Natural killer cell (primary cell): ENCODE data around the gene OR14A16. TPM values are rescaled to one million over a fixed set of nuclear protein-coding genes. Genes with fewer than 3 reads are reported as not detected.

Source experiments
- ATAC-seq, 3 donors: fragments of 150-1000 bp in 2 of 3; fragments of 200-7000 bp in 1 of 3; cut with Tn5 transposase; 1 replicate in 1 of 3; 2 replicates in 2 of 3; pipeline ENCODE4 v1.10.0; 2021; ENCODE audit warnings: mild to moderate bottlenecking in 2 of 3, moderate library complexity in 2 of 3
- DNase-seq, 2 donors: peaks; one replicate each; pipeline versions ENCODE4 v3.0.0 to v3.0.0-alpha.2; 2013 to 2021; ENCODE audit warnings: mixed read lengths in 1 of 2
- H3K27ac ChIP-seq: one replicate; pipeline ENCODE4 v1.5.1; 2013; ENCODE audit warnings: mild to moderate bottlenecking, low read length
- H3K27me3 ChIP-seq: one replicate; pipeline ENCODE4 v1.6.1; 2013; ENCODE audit warnings: low read length; ENCODE audit not compliant: control insufficient read depth, insufficient read depth
- H3K36me3 ChIP-seq: one replicate; pipeline ENCODE4 v1.6.1; 2013; ENCODE audit warnings: low read length; ENCODE audit not compliant: control insufficient read depth, insufficient read depth
- H3K4me1 ChIP-seq: one replicate; pipeline ENCODE4 v1.6.1; 2013; ENCODE audit warnings: low read length; ENCODE audit not compliant: control insufficient read depth, insufficient read depth
- H3K4me3 ChIP-seq: one replicate; pipeline ENCODE4 v1.5.1; 2013; ENCODE audit warnings: low read length
- H3K9me3 ChIP-seq: one replicate; pipeline ENCODE4 v1.6.1; 2013; ENCODE audit warnings: low read length; ENCODE audit not compliant: control insufficient read depth, insufficient read depth
- H3K27ac Mint-ChIP-seq, 2 donors: one replicate each; pipeline ENCODE4 v1.8.0; 2022; ENCODE audit warnings: mild to moderate bottlenecking in 2 of 2, mixed read lengths in 2 of 2, moderate library complexity in 1 of 2
- H3K27me3 Mint-ChIP-seq, 2 donors: one replicate each; pipeline ENCODE4 v1.8.0; 2022; ENCODE audit warnings: low read depth in 2 of 2, mixed read lengths in 2 of 2
- H3K36me3 Mint-ChIP-seq: one replicate; pipeline ENCODE4 v1.8.0; 2022; ENCODE audit warnings: mixed read lengths
- H3K4me1 Mint-ChIP-seq, 2 donors: one replicate each; pipeline ENCODE4 v1.8.0; 2022; ENCODE audit warnings: mixed read lengths in 2 of 2
- H3K4me3 Mint-ChIP-seq: one replicate; pipeline ENCODE4 v1.8.0; 2022; ENCODE audit warnings: mild to moderate bottlenecking, moderate library complexity, mixed read lengths
- H3K9me3 Mint-ChIP-seq, 2 donors: one replicate each; pipeline ENCODE4 v1.8.0; 2022; ENCODE audit warnings: mixed read lengths in 2 of 2
- CTCF ChIP-seq: fragments of 200-600 bp; IDR thresholded peaks from one replicate; pipeline ENCODE4 v1.8.0; 2022; ENCODE audit warnings: antibody characterized with exemption
- WGBS: methylation state at CpG from one replicate; pipeline ENCODE4 v1.1.7; 2013; ENCODE audit warnings: missing lambda C conversion rate; ENCODE audit not compliant: insufficient coverage; 5-methylcytosine and 5-hydroxymethylcytosine counted together
- intact Hi-C: fragments of 100-400 bp; cut with micrococcal nuclease; formaldehyde crosslinking; loops from one replicate; pipeline ENCODE4 v1.14.2; 2022
- total RNA-seq, 4 donors: library from RNA; stranded (reverse); fragments of 120-200 nt in 1 of 4; gene quantifications; one replicate each; pipeline versions ENCODE4 v1.2.3 to v1.2.4, GENCODE V29; 2013 to 2022

OR14A16 gene
- total RNA-seq, 3 donors from 2014 or later (not counting 1 experiment from before 2014, with no cell fraction given), result not detected

GRCh38 chr1:247845011-247845692 is 21.2 kb upstream of the OR14A16 start:
- WGBS, result 85% methylated on average over 12 of the region's 12 CpGs
- H3K27me3 Mint-ChIP-seq, result no peaks in the 10 kb centered on the region
- no peaks in the 10 kb centered on the region for H3K4me1 ChIP-seq
- H3K27ac Mint-ChIP-seq, result no peak overlapping the region
- H3K4me3 Mint-ChIP-seq, result no peak overlapping the region
- no peak overlapping the region for H3K4me3 ChIP-seq
- H3K27me3 ChIP-seq, result no peaks in the 10 kb centered on the region
- H3K36me3 Mint-ChIP-seq, result no peaks in the 10 kb centered on the region
- H3K36me3 ChIP-seq, result no peaks in the 10 kb centered on the region
- TF ChIP-seq CTCF, result no peak
- H3K9me3 ChIP-seq, result no peaks in the 10 kb centered on the region
- no peak overlapping the region for H3K27ac ChIP-seq
- no peaks in the 10 kb centered on the region for H3K4me1 Mint-ChIP-seq
- DNase-seq (no peak), ATAC-seq (no peak)
- intact Hi-C loops, result no loop called here
- H3K9me3 Mint-ChIP-seq, result no peaks in the 10 kb centered on the region

GRCh38 chr1:247843411-247843810 is 19.5 kb upstream of the OR14A16 start:
- H3K4me3 ChIP-seq, result no peak overlapping the region
- H3K36me3 ChIP-seq, result no peaks in the 10 kb centered on the region
- no peaks in the 10 kb centered on the region for H3K27me3 ChIP-seq
- H3K4me1 ChIP-seq, result no peaks in the 10 kb centered on the region
- H3K27me3 Mint-ChIP-seq, result no peaks in the 10 kb centered on the region
- ATAC-seq (no peak), DNase-seq (no peak)
- intact Hi-C loops, result no loop called here
- H3K4me3 Mint-ChIP-seq, result no peak overlapping the region
- H3K36me3 Mint-ChIP-seq, result no peaks in the 10 kb centered on the region
- H3K27ac ChIP-seq, result no peak overlapping the region
- H3K4me1 Mint-ChIP-seq, result no peaks in the 10 kb centered on the region
- no peaks in the 10 kb centered on the region for H3K9me3 Mint-ChIP-seq
- no peak for TF ChIP-seq CTCF
- H3K9me3 ChIP-seq, result no peaks in the 10 kb centered on the region
- H3K27ac Mint-ChIP-seq, result no peak overlapping the region
- WGBS, result 96% methylated on average over 1 of the region's 2 CpGs

GRCh38 chr1:247841796-247842195 is 17.9 kb upstream of the OR14A16 start, which contains the start of gene OR11L1:
OR11L1 (minus strand) TSS chr1:247841896; CDS start chr1:247841896, 0 bp downstream.
- H3K27ac Mint-ChIP-seq, result no peak within 1 kb of the TSS
- H3K36me3 Mint-ChIP-seq, result no peaks in the 10 kb centered on the region
- H3K4me1 Mint-ChIP-seq, result no peaks in the 10 kb centered on the region
- no peak within 1 kb of the TSS for H3K4me3 Mint-ChIP-seq
- H3K36me3 ChIP-seq, result no peaks in the 10 kb centered on the region
- H3K27ac ChIP-seq, result no peak within 1 kb of the TSS
- H3K27me3 ChIP-seq, result no peaks in the 10 kb centered on the region
- no peak for ATAC-seq
- DNase-seq, result no peak
- no peaks in the 10 kb centered on the region for H3K4me1 ChIP-seq
- WGBS, result 95% methylated on average over 1 of the region's 2 CpGs
- no peak within 1 kb of the TSS for H3K4me3 ChIP-seq
- H3K27me3 Mint-ChIP-seq, result no peaks in the 10 kb centered on the region
- intact Hi-C loops, result no loop called here
- TF ChIP-seq CTCF, result no peak
- H3K9me3 ChIP-seq, result no peaks in the 10 kb centered on the region
- H3K9me3 Mint-ChIP-seq, result no peaks in the 10 kb centered on the region

- Mint-ChIP-seq H3K27me3 (no peaks in the 10 kb centered on the region), H3K4me3 (no peak overlapping the region), H3K27ac (no peak overlapping the region), H3K9me3 (no peaks in the 10 kb centered on the region), H3K4me1 (no peaks in the 10 kb centered on the region), H3K36me3 (no peaks in the 10 kb centered on the region)
- Histone ChIP-seq H3K27me3 (no peaks in the 10 kb centered on the region), H3K36me3 (no peaks in the 10 kb centered on the region), H3K27ac (no peak overlapping the region), H3K4me1 (no peaks in the 10 kb centered on the region), H3K4me3 (no peak overlapping the region), H3K9me3 (no peaks in the 10 kb centered on the region)
- no peak for DNase-seq
- ATAC-seq, result no peak
- intact Hi-C loops, result no loop called here
- WGBS, result 65% methylated on average over 2 of the region's 2 CpGs
- no peak for TF ChIP-seq CTCF
These were observed 16.9 kb upstream of the OR14A16 start for GRCh38 chr1:247840818-247841217.
